8988T (cell line): ENCODE data around the gene CNNM4.

Source experiments
- DNase-seq: peaks from one replicate; pipeline ENCODE4 v3.0.0; 2011

Gene CNNM4

GRCh38 chr2:96760986-96761832 lies 507 bp downstream of the CNNM4 start:
- peak; percentile 70 for DNase-seq

DNA sequence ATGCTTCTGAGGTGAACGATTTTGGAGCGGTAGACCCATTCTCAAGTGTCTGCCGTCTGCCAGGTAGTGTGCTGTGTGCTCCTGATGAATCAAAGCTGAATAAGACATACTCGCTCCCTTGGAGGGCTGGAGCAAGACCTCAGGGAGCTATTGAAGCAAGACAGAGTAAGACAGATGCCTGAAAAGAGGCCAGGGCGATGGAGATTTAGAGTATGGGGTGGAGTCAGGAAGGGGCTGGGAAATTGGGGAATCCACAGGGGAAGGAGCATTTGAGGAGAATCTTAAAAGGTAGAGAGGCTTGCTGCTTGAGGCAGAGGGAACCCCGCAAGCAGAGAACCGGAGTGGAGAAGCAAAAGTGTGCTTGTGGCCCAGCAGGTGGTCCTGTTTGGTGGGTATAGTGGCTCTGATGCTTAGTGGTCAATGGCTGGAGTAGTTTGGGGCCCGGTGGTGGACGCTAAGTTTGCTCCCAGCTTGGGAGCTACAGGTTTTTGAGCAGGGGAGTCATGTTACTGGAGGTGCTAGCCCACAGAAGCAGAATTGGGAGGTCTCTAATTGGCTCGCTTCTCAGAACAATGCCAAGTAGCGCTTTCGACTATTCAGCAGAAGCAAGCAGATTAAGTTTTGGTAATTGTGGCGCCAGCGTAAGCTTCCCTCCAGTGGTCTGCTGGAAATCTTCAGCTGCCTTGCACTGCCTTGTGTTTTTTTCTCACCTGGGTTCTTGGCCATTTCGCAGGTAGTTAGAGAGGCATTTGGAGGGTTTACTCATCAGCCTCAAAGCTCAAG lies 2.0 kb downstream of the CNNM4 start:
- no peak for DNase-seq

GRCh38 chr2:96763511-96764252 lies 3.0 kb downstream of the CNNM4 start:
- DNase-seq, result peak; percentile 82

DNA sequence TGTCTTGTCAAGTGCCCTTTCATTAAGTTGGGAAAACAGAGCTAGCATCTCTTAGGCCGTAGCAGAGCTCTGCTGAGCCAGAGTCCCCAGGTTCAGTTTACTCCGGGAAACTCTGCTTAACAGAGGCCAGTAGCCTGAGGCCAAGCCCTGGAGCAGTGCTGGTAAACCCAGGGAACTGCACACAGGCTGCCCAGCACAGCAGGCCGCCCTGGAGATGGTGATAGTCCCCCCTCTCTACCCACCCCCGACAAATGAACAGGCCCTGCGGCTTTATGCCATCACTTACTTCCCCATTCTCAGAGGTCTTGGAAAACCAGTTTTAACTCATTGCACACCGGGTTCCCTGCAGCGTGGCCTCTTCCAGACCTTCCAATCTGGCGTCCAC lies 3.5 kb downstream of the CNNM4 start:
- DNase-seq, result no peak

GRCh38 chr2:96767135-96767871 lies 6.6 kb downstream of the CNNM4 start:
- DNase-seq, result no peak

GRCh38 chr2:96768083-96768561 lies 7.4 kb downstream of the CNNM4 start:
- DNase-seq, result no peak

GRCh38 chr2:96769814-96770213 lies 9.1 kb downstream of the CNNM4 start:
- DNase-seq, result no peak

DNA sequence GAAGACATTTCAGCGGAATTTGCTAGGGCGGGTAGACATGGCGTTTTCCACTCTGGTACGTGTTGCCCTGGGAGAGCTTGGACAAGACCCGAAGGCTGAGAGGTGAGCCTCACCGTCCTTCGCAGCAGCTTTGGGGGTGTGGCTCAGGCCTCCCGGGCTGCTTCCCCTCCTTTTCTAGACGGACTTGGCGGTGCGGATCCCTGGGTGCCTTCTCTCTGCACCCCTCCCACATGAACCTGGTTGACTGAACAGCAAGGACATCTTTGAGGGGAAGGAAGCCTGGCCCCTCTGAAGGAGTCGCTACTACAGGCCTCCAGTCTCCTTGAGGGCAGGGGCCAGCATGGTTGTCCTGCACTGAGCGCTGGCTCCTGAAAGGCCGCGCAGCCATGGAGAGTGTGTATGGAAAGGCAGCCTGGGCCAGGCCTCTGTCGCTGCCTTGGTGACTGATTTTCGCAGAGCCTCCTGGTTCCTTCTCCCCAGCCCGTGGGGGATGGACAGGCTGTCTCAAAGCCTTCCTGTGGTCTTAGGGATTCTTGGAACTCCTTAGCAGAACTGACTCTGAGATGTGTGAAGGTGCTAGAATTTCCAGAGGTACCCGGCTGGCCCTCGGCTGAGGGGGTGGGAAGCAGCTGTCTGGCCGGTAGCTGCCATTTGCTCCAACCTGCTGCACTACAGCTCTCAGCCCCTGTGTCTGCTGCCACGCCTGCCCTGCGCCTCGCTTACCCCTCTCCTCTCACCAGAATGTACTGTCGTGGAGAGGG lies 9.9 kb downstream of the CNNM4 start:
- DNase-seq, result no peak

DNA sequence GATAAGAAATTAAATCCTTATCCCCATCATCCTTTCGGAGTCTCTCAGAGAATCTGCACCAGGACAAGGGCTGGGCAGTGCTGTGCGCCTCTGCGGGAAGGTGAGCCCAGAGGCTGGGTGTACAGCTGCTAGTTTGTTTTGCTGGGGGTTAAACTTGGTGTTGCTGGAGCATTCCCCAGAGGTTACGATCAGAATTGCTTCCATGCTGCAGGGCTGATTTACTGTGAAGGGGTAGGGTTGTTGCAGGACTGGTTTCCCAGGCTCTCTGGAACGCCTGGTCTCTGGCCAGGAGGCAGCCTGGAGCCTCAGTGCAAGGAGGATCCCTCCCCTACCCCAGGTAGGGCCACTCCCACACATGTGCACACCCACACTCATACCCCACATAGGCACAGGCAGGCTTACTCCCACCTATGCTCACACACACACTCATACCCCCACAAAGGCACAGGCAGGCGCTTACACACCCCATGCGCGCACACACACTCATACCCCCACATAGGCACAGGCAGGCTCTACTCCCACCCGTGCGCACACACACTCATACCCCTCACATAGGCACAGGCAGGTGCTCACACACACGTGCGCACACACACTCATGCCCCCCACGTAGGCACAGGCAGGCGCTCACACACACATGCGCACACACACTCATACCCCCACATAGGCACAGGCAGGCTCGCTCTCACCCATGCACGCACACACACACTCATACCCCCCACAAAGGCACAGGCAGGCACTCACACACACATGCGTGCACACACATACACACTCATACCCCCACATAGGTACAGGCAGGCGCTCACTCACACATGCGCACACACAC lies 11.3 kb downstream of the CNNM4 start:
- DNase-seq, result no peak

DNA sequence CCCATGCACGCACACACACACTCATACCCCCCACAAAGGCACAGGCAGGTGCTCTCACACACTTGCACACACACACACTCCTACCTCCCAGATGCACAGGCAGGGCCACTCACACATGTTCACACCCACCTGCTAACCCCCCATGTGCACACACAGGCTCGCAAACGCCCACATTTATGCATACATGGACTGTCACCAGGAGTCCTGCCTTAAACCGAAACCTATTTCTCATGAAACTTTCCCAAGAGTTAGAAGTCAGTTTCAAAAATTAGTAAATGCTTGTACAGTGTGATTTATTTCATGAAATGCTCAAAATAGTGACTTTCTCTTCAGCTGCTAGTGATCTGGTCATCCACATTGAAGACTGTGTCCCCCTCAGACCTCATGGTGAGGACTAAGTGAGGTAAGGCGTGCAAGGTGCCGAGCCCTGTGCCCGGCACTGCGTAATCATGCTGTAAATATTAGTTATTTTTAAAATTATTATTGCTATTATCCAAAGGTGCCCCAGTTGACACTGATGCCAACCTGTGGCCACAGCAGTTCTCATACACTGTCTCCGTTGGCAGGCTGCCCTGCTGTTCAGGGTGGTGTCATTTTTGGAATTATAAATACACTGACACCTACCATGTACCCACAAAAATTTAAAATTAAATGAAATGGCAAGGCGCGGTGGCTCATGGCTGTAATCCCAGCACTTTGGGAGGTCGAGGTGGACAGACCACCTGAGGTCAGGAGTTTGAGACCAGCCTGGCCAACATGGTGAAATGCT lies 12.4 kb downstream of the CNNM4 start:
- DNase-seq, result no peak

DNA sequence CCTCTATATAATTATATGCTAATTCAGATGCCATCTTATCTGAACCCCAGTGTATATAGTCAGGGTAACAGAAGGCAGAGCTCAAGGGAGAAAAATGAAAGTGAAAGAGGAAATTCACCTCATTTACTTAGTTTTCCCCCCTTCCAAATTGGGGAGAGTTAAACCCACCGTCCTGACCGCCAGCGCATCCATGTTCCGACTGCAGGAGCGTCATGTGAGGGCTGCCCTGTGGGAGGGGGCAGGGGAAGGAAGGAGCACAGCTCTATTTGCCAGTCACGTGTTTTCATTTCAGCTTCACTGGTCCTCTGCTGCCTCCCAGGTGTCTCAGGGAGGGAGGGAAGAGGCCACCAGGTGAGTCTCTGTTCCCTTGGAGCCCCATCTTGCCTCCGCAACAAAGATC lies 13.2 kb downstream of the CNNM4 start:
- DNase-seq, result no peak

- DNase-seq, result no peak
Observed at GRCh38 chr2:96775160-96775559, 14.5 kb downstream of the CNNM4 start.

GRCh38 chr2:96783388-96783787 lies 22.7 kb downstream of the CNNM4 start:
- no peak for DNase-seq

- DNase-seq, result no peak
Observed at GRCh38 chr2:96787411-96787810, 26.7 kb downstream of the CNNM4 start.

DNA sequence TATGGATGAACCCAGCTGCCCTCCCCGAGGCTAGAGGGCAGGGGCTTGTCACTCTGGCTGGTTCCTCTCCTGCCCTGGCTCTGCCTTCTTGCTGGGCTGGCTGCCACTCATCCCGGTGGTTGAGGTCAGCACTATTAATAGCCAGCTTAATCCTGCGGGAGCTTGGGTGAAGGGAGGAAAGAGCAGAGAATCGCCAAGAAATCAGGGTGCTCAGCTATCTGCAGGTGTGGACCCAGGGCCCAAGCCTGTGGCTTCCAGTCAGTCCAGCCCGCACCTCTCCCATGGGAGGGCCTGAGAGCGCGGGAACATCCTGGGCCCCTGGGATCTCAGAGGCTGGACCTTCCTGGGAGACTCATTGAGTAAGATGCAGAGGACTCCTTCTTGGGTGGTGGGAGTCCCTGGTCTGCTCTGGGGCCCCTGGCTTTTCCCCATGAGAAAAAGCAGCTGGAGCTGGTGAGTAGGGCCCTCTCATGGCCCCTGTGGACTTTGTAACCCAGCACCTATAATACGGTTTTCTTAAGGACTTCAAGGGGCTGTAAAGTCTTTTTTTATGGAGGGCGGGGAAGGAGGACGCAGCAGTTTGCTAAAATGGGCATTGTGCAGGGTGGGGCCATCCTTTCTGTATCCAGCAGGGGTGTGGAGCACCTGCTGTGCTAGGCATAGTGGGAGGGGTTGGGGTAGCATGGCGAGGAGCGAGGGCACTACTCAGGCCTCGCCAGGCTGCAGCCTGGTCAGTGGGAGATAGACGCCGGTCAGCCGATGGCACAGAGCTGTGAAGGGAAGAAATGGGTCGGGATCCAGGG lies 27.9 kb downstream of the CNNM4 start:
- no peak for DNase-seq

DNA sequence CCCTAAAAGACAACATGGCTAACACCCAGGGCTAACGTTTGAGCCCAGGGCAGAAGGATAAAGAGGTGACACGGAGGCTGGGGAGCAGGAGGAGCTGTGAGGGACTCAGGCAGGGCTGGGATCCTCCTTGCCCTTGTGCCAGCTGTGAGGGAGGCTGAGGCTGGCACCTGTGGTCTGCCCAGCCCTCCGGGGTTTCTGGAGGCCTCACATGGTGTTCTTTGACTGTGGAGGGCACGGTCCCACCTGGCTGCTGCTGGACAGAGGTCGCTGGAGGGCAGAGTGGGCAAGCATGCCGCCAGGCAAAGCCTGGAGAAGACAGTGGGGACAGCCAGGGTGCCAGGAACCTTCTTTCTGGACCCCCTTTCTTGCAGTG lies 28.5 kb downstream of the CNNM4 start:
- no peak for DNase-seq

DNA sequence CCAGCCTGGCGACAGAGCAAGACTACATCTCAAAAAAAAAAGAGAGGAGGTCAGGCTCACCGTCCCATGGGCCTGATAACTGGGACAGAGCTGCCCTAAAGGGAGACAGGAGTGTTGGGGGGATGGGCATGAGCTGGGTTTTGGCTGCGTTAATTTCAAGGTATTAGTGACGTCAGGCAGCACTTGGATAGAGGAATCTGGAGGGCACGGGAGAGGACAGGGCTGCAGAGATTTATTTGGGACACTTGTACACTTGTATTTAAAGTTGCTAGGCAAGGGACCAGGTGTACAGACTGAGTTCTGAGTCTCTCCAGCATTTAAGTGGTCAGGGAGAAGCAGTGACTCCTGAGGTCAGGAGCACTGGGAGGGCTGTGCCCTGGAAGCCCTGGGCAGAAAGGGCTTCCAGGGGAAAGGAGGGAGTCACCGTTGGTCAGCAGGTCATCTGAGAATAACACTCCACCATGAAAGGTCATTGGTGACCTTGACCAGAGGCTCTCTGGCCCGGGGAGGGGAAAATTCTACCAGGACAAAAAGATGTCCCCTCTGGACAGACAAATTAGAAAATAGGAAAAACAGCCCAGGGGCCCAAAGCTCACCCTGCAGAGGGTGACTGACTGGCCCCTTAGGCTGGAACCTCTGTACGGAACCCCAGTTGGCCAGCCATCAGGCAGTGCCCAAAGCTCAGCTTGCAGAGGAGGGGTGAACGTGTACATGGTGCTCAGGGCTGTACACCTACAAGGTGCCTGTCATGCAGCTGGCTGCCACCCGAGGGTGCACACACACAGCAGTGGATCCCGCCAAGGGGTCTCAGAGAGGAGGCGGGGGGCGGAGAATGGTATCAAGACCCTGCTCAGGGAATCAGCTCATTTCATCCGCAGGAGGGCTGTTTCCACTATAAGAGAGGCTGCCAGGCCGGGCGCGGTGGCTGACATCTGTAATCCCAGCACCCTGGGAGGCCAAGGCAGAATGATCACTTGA lies 32.4 kb downstream of the CNNM4 start:
- no peak for DNase-seq

DNA sequence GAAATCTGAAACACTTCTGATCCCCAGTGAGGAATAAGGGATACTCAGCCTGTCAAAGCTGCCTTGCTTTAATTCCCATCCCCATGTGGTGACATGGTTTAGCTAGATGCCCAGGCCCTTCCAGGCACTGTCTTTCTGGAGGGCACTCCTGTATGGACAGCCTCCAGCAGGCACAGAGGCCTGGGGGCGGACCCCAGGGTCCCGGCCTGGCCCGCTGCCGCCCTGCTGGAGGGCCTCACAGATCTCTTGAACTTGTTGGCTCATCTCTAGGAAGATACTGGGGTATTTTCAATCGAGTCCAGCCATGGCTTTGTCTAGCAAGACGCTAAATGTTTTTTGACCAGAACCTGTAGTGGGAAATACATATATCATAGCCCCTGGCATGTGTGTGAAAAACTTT lies 34.4 kb downstream of the CNNM4 start:
- DNase-seq, result no peak
